ENCODE results near the gene PRDX3. TPM values are rescaled to one million over a fixed set of nuclear protein-coding genes. Genes with fewer than 3 reads are reported as not detected.

The PRDX3 gene
- total and polyA plus RNA-seq, 2 of the 4 experiments (the other 2 are of a cell fraction), result 169 to 187 TPM

- H2BK5ac ChIP-seq (ENCODE audit: low read depth, low read length, poor library complexity, severe bottlenecking), result peak overlapping the region; percentile 61
- H3K9ac ChIP-seq (ENCODE audit: low read depth, low read length), result no peak overlapping the region
- peak overlapping the region; percentile 54 for H3K14ac ChIP-seq (replicated peaks; ENCODE audit: low read depth, low read length)
- no peak overlapping the region for H3K4me3 ChIP-seq (ENCODE audit: insufficient read depth, low read depth, low read length)
- H3K18ac ChIP-seq (ENCODE audit: low read depth, low read length), result peak overlapping the region; percentile 5
- H3K36me3 ChIP-seq (ENCODE audit: control insufficient read depth, insufficient read depth, low read length), result no peaks in the 10 kb centered on the region
- dilution Hi-C loops (cut with HindIII; ENCODE audit: low sequenced_read_pairs, unreplicated experiment), result no loop called here
- peak overlapping the region; percentile 48 for H2BK120ac ChIP-seq (ENCODE audit: low read depth, low read length)
- no peak overlapping the region for H2AK9ac ChIP-seq (replicated peaks; ENCODE audit: low read depth, low read length, poor library complexity)
- peak overlapping the region; percentile 35 for H3K56ac ChIP-seq (ENCODE audit: extremely low read depth, insufficient read depth, low read length)
- BruUV-seq (replicated peaks), result no TSS peak
- DNase-seq, result peak; percentile 95
- H2AFZ ChIP-seq (replicated peaks; ENCODE audit: low read length, poor library complexity), result peak overlapping the region; percentile 19
- H3K27me3 ChIP-seq (ENCODE audit: control insufficient read depth, insufficient read depth, low read length), result no peaks in the 10 kb centered on the region
- TF ChIP-seq MAFK (IDR thresholded peaks at IDR 0.05; ENCODE audit: low read depth, low read length) (no peak), SMC3 (IDR thresholded peaks at IDR 0.05; ENCODE audit: low read depth, low read length) (no peak), CHD1 (IDR thresholded peaks at IDR 0.05; ENCODE audit: low read depth, low read length) (no peak), RCOR1 (IDR thresholded peaks at IDR 0.05; ENCODE audit: insufficient replicate concordance, low read length) (no peak), FOS (IDR thresholded peaks at IDR 0.05; ENCODE audit: low read depth, low read length) (no peak), BHLHE40 (IDR thresholded peaks at IDR 0.05; ENCODE audit: low read depth, low read length) (no peak), CEBPB (IDR thresholded peaks at IDR 0.05; ENCODE audit: low read depth, low read length) (peak; percentile 22; the same call in 1 of the 2 replicates), USF2 (IDR thresholded peaks at IDR 0.05; ENCODE audit: low read depth, low read length) (no peak)
- in situ Hi-C loops (cut with MboI; ENCODE audit: low sequenced_read_pairs), result loop anchor here (25.0 kb wide), 2 partner anchors 453 to 672 kb away; partner anchors contain the start of gene MCMBP
- peak overlapping the region; percentile 18 for H4K91ac ChIP-seq (ENCODE audit: insufficient read depth, low read depth, low read length)
- ChIA-PET POLR2A (ENCODE audit: unreplicated experiment) (interaction anchor here (0.6 kb wide), 1 partner anchor 51 kb away, joined by 23 read pairs; no protein-coding TSS in a partner anchor), CTCF (interaction anchor here (0.7 to 2.9 kb wide), 3 partner anchors 9 to 52 kb away, joined by 3 to 27 read pairs (median 4); no protein-coding TSS in a partner anchor)
- no peaks in the 10 kb centered on the region for H3K9me3 ChIP-seq (ENCODE audit: control insufficient read depth, insufficient read depth, low read length)
- no CpG with 5 or more reads among the region's 3 CpGs for WGBS, 2 experiments (ENCODE audit: extremely low coverage in 2 of 2, insufficient read length in 1 of 2)
- no peaks in the 10 kb centered on the region; the same call in 1 of the 2 replicates for H3K9me1 ChIP-seq (ENCODE audit: insufficient read depth, low read length)
- peak overlapping the region; percentile 45 for H3K4me2 ChIP-seq (ENCODE audit: low read depth, low read length)
- H3K4me1 ChIP-seq (ENCODE audit: control insufficient read depth, insufficient read depth, low read length), result 0 out of 2 replicates have a peak, but pooled peaks cover 4% of the 10 kb centered on the region
- ATAC-seq (ENCODE audit: low read depth), result peak; percentile 65
- peak overlapping the region; percentile 32 for H3K23ac ChIP-seq (ENCODE audit: low read depth, low read length)
- intact Hi-C loops (cut with micrococcal nuclease), result no loop called here
- peaks cover 7% of the 10 kb centered on the region; the same call in 1 of the 2 replicates for H4K20me1 ChIP-seq (ENCODE audit: insufficient read depth, low read length)
- peak overlapping the region; percentile 65 for H2BK20ac ChIP-seq (ENCODE audit: low read depth, low read length)
- peak overlapping the region in 1 of 2 experiments; percentile 69; a peak in 2 of 4 replicates for H4K8ac ChIP-seq (ENCODE audit: low read depth in 2 of 2, low read length in 2 of 2)
- peak overlapping the region; percentile 37; the same call in 1 of the 3 replicates for H2BK15ac ChIP-seq (ENCODE audit: low read depth, low read length)
- peak overlapping the region; percentile 50 for H3K4ac ChIP-seq (ENCODE audit: low read depth, low read length)
- H2AK5ac ChIP-seq (ENCODE audit: low read depth, low read length), result peak overlapping the region; percentile 69
- no peaks in the 10 kb centered on the region for H3K79me1 ChIP-seq (ENCODE audit: low read depth in 1 of 2, low read length in 2 of 2)
- peak overlapping the region; percentile 68 for H3K27ac ChIP-seq (ENCODE audit: insufficient read depth, low read length)
- H4K5ac ChIP-seq (ENCODE audit: low read depth, low read length), result peak overlapping the region; percentile 6
Measured at GRCh38 chr10:119189811-119190282, 11.2 kb upstream of the PRDX3 start.
